ENCODE results near the gene TMEM43. TPM values are rescaled to one million over a fixed set of nuclear protein-coding genes. Genes with fewer than 3 reads are reported as not detected.

The TMEM43 gene
- total RNA-seq, 1 experiment from 2014 or later, result 36.7 TPM

- Histone ChIP-seq H3K4ac (ENCODE audit: low read depth, low read length) (no peak overlapping the region), H4K20me1 (ENCODE audit: control insufficient read depth, insufficient read depth, insufficient read length) (peaks cover 2% of the 10 kb centered on the region), H2AK5ac (ENCODE audit: insufficient read length, low read length) (no peak overlapping the region), H3K4me2 (ENCODE audit: insufficient read depth, insufficient read length, low read length) (no peak overlapping the region), H3K9me3 (ENCODE audit: control insufficient read depth, low read depth, low read length) (no peaks in the 10 kb centered on the region), H3K9ac (ENCODE audit: extremely low read depth, insufficient read length, low read length) (no peak overlapping the region), H2BK5ac (ENCODE audit: insufficient read length, low read length) (no peak overlapping the region), H4K5ac (ENCODE audit: insufficient read length, low read depth, low read length) (no peak overlapping the region), H3K14ac (ENCODE audit: insufficient read depth, low read length) (no peak overlapping the region), H3K23ac (ENCODE audit: insufficient read length, low read depth, low read length) (no peak overlapping the region), H4K91ac (ENCODE audit: insufficient read length, low read depth, low read length) (no peak overlapping the region), H3K27ac (ENCODE audit: insufficient read length, low read depth, low read length) (no peak overlapping the region), H3K79me2 (ENCODE audit: insufficient read depth, low read length) (no peaks in the 10 kb centered on the region), H3K4me1 (ENCODE audit: insufficient read depth, low read length) (no peaks in the 10 kb centered on the region), H2BK20ac (ENCODE audit: low read depth, low read length, poor library complexity, severe bottlenecking) (no peak overlapping the region), H3K27me3 (ENCODE audit: insufficient read depth, low read length) (no peaks in the 10 kb centered on the region), H4K8ac (replicated peaks; ENCODE audit: insufficient read length, low read depth, low read length) (no peak overlapping the region), H2BK120ac (ENCODE audit: low read depth, low read length, poor library complexity, severe bottlenecking) (no peak overlapping the region), H3K56ac (ENCODE audit: insufficient read length, low read depth, low read length) (no peak overlapping the region), H2BK12ac (ENCODE audit: insufficient read length, low read depth, low read length) (no peak overlapping the region), H2AFZ (ENCODE audit: low read length) (no peak overlapping the region), H3K79me1 (ENCODE audit: insufficient read depth, low read depth, low read length, poor library complexity, severe bottlenecking) (no peaks in the 10 kb centered on the region), H3K18ac (ENCODE audit: insufficient read length, low read depth, low read length) (no peak overlapping the region), H3T11ph (ENCODE audit: low read length) (no peak overlapping the region), H3K23me2 (ENCODE audit: insufficient read length, low read depth, low read length, poor library complexity, severe bottlenecking) (no peaks in the 10 kb centered on the region), H2BK15ac (ENCODE audit: low read depth, low read length) (no peak overlapping the region)
- no peak overlapping the region; a peak in 1 of 5 replicates for H3K4me3 Mint-ChIP-seq
- H3K27me3 Mint-ChIP-seq (ENCODE audit: low read depth), result no peaks in the 10 kb centered on the region; the same call in 1 of the 2 replicates
- TF ChIP-seq, protein P1, sequence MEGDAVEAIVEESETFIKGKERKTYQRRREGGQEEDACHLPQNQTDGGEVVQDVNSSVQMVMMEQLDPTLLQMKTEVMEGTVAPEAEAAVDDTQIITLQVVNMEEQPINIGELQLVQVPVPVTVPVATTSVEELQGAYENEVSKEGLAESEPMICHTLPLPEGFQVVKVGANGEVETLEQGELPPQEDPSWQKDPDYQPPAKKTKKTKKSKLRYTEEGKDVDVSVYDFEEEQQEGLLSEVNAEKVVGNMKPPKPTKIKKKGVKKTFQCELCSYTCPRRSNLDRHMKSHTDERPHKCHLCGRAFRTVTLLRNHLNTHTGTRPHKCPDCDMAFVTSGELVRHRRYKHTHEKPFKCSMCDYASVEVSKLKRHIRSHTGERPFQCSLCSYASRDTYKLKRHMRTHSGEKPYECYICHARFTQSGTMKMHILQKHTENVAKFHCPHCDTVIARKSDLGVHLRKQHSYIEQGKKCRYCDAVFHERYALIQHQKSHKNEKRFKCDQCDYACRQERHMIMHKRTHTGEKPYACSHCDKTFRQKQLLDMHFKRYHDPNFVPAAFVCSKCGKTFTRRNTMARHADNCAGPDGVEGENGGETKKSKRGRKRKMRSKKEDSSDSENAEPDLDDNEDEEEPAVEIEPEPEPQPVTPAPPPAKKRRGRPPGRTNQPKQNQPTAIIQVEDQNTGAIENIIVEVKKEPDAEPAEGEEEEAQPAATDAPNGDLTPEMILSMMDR (conservative IDR thresholded peaks at IDR 0.05), result no peak
- WGBS (ENCODE audit: extremely low coverage, insufficient read length, low lambda C conversion rate), result no CpG with 5 or more reads among the region's 14 CpGs
- H3K36me3 Mint-ChIP-seq (ENCODE audit: insufficient read depth in 1 of 3, low read depth in 3 of 3), result peaks cover 9 to 69% (median 34%) of the 10 kb centered on the region in 3 experiments; a peak in 6 of 7 replicates
- no peak for DNase-seq
- peaks cover 0 to 2% of the 10 kb centered on the region in 2 experiments; a peak in 2 of 4 replicates for H3K4me1 Mint-ChIP-seq
- H3K9me3 Mint-ChIP-seq, result no peaks in the 10 kb centered on the region
- H3K27ac Mint-ChIP-seq, result no peak overlapping the region; a peak in 1 of 7 replicates
Observed at GRCh38 chr3:14138878-14139655, 14.2 kb downstream of the TMEM43 start.
